ENCODE data around the gene MTAP.

DNA sequence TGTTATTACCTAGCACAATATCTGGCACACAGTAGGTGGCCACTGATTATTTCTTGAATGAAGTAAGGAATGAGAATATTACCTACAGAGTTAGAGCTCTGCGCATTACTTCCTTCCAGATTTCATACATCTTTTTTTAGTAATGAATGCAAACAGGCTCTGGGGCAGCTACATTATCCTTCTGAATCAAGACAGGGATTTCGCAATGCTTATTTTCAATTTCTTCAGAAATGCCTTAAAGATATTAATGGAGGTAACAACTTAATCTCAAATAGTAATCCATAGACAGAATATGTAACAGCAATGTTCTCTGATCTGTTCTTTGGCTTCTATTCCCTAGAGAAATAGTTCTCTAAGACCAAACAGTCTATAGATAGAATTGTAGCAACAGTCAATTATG lies 159.1 kb downstream of the MTAP start:
- TF ChIP-seq, protein P1, sequence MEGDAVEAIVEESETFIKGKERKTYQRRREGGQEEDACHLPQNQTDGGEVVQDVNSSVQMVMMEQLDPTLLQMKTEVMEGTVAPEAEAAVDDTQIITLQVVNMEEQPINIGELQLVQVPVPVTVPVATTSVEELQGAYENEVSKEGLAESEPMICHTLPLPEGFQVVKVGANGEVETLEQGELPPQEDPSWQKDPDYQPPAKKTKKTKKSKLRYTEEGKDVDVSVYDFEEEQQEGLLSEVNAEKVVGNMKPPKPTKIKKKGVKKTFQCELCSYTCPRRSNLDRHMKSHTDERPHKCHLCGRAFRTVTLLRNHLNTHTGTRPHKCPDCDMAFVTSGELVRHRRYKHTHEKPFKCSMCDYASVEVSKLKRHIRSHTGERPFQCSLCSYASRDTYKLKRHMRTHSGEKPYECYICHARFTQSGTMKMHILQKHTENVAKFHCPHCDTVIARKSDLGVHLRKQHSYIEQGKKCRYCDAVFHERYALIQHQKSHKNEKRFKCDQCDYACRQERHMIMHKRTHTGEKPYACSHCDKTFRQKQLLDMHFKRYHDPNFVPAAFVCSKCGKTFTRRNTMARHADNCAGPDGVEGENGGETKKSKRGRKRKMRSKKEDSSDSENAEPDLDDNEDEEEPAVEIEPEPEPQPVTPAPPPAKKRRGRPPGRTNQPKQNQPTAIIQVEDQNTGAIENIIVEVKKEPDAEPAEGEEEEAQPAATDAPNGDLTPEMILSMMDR (IDR thresholded peaks at IDR 0.05): no peak
- TF ChIP-seq POLR2A (IDR thresholded peaks at IDR 0.05): no peak
